Measurements from ENCODE around the gene POLD4.

POLD4 gene

DNA sequence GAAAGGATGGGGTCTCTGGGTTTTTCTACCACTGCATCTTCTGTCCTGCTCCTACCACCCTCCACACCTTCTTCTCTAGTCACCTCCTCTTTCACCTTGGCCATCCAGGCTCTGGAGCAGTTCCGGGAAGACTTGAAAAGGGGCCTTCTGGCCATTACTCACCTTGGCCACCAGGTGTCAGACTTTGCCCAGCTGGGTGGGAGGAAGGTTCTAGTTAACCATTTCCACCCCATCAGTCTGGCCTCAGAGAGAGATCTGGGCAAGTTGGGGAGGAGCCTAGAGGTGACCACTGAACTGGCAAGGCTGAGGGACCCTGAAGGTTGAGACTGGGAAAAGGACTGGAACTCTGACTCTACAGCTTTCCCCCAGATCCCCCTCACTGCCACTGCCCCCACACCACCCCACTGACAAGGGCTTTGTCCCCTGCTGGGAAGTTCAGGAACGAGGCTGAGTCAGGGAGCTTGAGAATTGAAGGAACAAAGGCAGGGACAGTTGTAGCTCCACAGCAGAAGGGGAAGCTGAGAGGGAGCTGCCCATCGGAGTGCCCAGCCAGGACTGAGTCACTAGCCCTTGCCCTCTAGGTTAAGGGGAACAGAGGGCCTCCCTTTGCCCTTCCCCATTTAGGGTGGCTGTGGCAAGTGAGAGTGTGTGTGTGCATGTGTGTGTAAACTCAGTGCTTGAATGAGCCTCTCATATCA lies 3.7 kb upstream of the POLD4 start:
- H3K4me1 Mint-ChIP-seq (ENCODE audit: low read depth) = peaks cover 77% of the 10 kb centered on the region
- peak overlapping the region; percentile 99 for H3K27ac Mint-ChIP-seq
- no peaks in the 10 kb centered on the region for H3K9me3 Mint-ChIP-seq
- no peaks in the 10 kb centered on the region for H3K27me3 Mint-ChIP-seq
- intact Hi-C loops (cut with micrococcal nuclease) = loop anchor here (1.0 to 10.0 kb wide), 3 partner anchors 16 to 228 kb away; partner anchors contain the start of genes CLCF1 and GSTP1
- peaks cover 11% of the 10 kb centered on the region for H3K36me3 Mint-ChIP-seq (ENCODE audit: low read depth)
- peak overlapping the region; percentile 19 for H3K4me3 Mint-ChIP-seq

DNA sequence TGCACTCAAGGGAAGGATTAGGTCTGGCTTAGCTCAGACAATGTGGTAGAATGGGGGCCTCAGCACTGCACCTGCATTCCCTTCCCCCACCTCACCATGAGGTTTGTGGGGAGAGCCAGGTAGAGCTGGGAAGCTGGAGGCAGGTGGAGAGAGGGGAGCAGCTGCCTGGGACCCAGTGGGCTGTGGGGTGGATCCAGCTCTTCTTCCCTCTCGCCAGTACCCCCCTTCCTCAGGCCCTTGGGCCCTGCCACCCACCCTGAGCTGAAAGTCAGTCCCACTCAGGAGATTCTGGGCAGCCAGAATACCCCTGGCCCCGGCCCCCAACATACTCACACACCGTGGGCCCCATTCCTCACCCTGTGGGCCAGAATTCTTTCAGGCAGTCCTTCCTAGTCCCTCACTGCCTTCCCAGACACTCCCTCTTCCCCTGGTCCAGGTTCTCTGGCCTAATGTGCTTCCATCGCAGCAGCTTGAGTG lies 3.1 kb upstream of the POLD4 start:
- peak overlapping the region; percentile 99 for H3K27ac Mint-ChIP-seq
- intact Hi-C loops (cut with micrococcal nuclease) = loop anchor here (10.0 kb wide), 1 partner anchor 228 kb away; the partner anchor contains the start of gene GSTP1
- H3K36me3 Mint-ChIP-seq (ENCODE audit: low read depth) = peaks cover 15% of the 10 kb centered on the region
- H3K27me3 Mint-ChIP-seq = no peaks in the 10 kb centered on the region
- H3K4me1 Mint-ChIP-seq (ENCODE audit: low read depth) = peaks cover 75% of the 10 kb centered on the region
- peak overlapping the region; percentile 19 for H3K4me3 Mint-ChIP-seq
- no peaks in the 10 kb centered on the region for H3K9me3 Mint-ChIP-seq

DNA sequence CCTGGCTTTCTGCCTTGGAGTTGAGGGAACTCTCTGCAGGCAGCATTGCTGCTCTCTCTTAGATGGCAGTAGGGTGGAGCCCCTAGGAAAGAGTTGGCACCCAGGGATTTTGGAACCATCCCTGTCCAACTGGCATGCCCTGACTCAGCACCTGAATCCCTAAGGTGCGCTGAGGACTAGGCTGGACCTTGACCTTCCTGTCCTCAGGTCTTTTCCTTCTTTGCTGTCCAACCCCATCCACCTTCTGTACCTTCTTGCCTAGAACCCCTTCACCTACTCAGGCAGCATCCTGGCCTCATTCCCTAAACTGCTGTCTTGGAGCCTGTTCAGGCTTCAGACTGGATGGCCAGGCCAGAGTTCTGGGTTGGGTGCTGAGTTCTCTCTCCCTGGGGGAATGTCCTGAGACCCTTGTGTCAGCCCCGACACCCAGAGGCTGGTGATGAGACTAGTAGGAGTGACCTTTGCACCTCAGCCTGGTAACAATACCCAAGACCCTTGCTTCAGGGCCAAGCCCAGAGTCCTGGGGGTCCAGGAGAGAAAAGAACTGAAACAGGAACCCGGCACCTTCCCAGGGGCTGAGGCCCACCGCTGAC lies 2.5 kb upstream of the POLD4 start:
- H3K4me3 Mint-ChIP-seq = no peak overlapping the region
- intact Hi-C loops (cut with micrococcal nuclease) = loop anchor here (10.0 kb wide), 1 partner anchor 229 kb away; the partner anchor contains the start of gene GSTP1
- peak overlapping the region; percentile 99 for H3K27ac Mint-ChIP-seq
- H3K27me3 Mint-ChIP-seq = no peaks in the 10 kb centered on the region
- H3K4me1 Mint-ChIP-seq (ENCODE audit: low read depth) = peaks cover 74% of the 10 kb centered on the region
- no peaks in the 10 kb centered on the region for H3K9me3 Mint-ChIP-seq
- peaks cover 20% of the 10 kb centered on the region for H3K36me3 Mint-ChIP-seq (ENCODE audit: low read depth)

DNA sequence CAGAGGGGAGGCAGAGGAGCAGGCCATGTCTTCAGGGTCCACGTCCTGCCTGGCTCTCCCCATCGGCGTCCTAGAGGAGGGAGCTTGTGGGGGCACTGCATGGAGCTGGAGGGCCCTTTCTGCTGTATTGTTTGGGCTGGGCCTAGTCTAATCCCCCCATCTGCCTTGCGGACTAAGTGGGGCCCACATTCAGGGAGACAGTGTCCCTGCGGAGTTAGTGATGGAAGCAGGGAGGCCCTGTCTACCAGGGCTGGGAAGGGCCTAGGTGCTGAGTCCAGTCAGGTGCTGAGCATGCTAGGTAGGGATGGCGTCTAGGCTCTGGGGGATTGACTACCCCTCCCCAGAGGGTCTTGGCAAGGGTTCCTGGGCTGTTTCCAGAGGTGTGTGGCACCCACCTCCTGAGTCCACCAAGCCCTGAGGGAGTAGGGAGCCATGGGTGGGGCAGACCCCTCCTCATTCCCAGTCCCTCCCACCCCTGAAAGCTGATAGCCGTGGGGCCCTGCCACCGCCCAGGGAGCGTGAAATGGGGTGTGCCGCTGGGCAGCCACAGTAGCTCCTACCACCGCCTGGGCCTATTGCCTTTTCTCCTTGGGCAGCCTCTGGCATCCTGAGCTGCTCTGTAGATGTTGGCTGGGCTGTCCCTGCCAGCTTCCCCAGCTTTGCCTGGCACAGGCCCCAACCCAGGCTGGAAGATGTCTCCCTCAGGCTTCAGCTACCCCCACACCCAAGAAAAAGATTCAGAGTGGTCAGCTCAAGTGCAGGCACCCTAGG lies 1.9 kb upstream of the POLD4 start:
- no peak overlapping the region for H3K4me3 Mint-ChIP-seq
- H3K36me3 Mint-ChIP-seq (ENCODE audit: low read depth) = peaks cover 22% of the 10 kb centered on the region
- peaks cover 74% of the 10 kb centered on the region for H3K4me1 Mint-ChIP-seq (ENCODE audit: low read depth)
- peak overlapping the region; percentile 99 for H3K27ac Mint-ChIP-seq
- H3K9me3 Mint-ChIP-seq = no peaks in the 10 kb centered on the region
- intact Hi-C loops (cut with micrococcal nuclease) = loop anchor here (10.0 kb wide), 1 partner anchor 230 kb away; the partner anchor contains the start of gene GSTP1
- no peaks in the 10 kb centered on the region for H3K27me3 Mint-ChIP-seq

DNA sequence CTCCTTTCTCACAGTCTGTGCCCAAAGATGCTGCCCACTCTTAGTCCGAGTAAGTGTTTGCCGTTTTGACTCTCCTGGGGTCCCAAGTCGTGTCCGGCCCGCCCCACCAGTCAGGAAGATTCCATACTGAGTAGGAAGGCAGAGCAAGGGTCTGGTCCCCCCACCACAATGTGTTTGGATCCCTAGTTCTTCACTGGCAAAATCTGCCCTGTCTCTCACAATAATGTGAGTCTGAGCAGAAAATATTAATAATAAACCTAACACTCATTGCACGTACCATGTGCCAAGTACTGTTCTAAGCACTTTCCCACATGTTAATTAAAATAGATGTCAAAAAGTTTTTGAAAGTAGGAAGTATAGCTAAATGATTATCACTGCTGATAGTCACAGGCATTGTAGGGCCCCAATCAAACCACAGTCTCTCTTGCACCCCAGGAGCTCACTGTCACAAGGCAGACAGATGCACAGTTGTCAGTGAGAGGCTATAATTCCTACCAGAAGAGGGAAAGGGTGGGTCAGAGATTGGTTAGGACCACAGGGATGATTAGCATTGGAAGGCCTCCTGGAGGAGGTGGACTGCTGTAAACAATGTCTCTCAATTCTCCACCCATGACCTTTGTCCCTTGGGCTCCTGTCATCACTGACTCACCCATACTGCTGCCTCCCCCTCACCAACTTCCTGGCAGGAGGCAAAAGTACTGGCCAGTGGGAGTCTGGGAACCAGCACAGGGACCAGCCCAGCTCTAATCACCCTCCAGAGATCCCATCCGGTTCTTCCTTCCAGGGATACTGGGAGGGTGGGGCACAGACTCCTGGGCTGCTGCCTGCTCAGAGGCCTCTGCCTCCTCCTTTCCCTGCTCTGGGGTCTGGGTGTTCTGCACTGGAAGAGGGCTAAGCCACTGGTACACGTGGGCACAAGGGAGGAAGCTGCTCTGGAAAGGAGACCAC lies 1.0 kb upstream of the POLD4 start:
- intact Hi-C loops (cut with micrococcal nuclease) = loop anchor here (10.0 kb wide), 1 partner anchor 230 kb away; the partner anchor contains the start of gene GSTP1
- H3K27me3 Mint-ChIP-seq = no peaks in the 10 kb centered on the region
- peaks cover 77% of the 10 kb centered on the region for H3K4me1 Mint-ChIP-seq (ENCODE audit: low read depth)
- H3K36me3 Mint-ChIP-seq (ENCODE audit: low read depth) = peaks cover 22% of the 10 kb centered on the region
- peak overlapping the region; percentile 99 for H3K27ac Mint-ChIP-seq
- no peaks in the 10 kb centered on the region for H3K9me3 Mint-ChIP-seq
- peak overlapping the region; percentile 97 for H3K4me3 Mint-ChIP-seq

DNA sequence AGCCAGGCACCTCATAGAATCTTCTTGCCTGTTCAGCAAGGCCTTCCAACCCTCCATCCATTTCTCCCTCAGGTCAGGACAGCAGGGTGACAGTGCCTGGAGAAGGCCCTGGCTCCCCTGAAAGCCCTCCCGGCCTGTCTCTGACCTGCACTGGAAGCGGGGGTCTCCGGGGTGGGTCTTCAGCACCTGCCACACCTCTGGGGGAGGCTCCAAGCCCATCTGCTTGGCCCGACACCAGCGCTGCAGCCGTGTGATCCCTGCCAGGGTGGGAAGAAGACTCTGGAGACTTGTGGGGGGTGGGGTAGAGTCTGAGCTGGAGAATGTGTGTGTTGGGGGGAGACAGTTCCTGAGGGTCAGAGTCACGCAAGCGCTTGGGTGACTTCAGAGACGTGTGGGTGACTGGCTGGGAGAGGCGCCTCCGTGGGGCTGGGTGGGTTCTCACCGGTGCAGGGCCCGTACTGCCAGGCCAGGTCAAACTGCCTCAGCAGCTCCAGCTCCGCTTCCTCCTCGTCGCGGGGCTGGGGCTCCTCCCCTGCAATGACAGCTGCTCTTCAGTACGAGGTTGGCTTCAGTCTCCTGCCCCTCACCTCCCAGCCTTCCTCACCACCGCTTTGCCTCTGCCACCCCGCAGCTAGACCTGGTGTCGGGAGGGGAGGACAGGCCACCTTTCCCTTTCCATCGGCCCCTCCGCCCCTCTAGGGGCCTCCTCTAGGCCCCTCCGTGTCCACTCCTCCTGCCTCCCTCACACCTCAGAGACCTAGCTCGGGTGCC lies 615 bp downstream of the POLD4 start:
- Mint-ChIP-seq H3K27me3 (no peaks in the 10 kb centered on the region), H3K9me3 (no peaks in the 10 kb centered on the region), H3K36me3 (ENCODE audit: low read depth) (peaks cover 22% of the 10 kb centered on the region), H3K4me1 (ENCODE audit: low read depth) (peaks cover 69% of the 10 kb centered on the region), H3K4me3 (peak overlapping the region; percentile 97), H3K27ac (peak overlapping the region; percentile 99)
- intact Hi-C loops (cut with micrococcal nuclease) = loop anchor here (2.0 to 10.0 kb wide), 2 partner anchors 156 to 232 kb away; partner anchors contain the start of genes CDK2AP2 and GSTP1

DNA sequence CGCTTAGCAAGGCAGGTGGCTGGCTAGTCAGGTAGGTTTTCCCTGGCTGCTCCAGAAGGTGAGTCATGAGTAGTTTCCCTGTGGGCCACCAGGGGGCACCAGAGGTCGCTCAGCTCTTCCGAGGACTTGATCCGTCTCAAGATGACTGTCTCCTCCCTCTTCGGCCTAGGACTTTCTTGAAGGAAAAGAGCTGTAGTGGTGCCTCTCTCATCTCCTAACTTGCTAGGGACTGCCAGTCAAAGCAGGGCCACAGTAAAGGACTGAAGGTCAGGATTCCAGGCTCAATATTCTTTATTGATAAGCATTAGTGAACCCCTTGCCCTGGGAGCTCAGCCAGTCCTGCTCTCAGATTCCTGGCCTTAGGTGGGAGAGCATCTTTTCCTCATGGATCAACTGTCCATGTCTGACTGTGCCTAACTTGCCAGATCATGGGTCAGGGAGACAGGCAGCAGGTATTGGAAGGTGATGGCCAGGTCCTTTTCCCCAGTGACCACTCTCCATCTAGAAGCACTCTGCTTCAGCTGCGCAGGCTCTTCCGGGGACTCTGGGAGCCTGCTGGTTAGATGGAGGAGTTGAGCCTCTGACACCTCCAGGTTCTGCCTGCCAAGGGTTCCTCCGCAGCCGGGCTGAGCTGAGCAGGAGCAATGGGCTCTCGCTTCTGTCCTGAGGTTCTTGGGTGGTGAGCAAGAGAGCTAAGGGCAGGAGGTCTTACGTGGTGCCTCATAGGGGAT lies 1.9 kb downstream of the POLD4 start:
- Mint-ChIP-seq H3K4me3 (peak overlapping the region; percentile 30), H3K27ac (peak overlapping the region; percentile 99), H3K27me3 (no peaks in the 10 kb centered on the region), H3K36me3 (ENCODE audit: low read depth) (peaks cover 22% of the 10 kb centered on the region), H3K9me3 (no peaks in the 10 kb centered on the region), H3K4me1 (ENCODE audit: low read depth) (peaks cover 60% of the 10 kb centered on the region)
- intact Hi-C loops (cut with micrococcal nuclease) = loop anchor here (1.0 to 10.0 kb wide), 3 partner anchors 31 to 233 kb away; partner anchors contain the start of genes CDK2AP2 and GSTP1

DNA sequence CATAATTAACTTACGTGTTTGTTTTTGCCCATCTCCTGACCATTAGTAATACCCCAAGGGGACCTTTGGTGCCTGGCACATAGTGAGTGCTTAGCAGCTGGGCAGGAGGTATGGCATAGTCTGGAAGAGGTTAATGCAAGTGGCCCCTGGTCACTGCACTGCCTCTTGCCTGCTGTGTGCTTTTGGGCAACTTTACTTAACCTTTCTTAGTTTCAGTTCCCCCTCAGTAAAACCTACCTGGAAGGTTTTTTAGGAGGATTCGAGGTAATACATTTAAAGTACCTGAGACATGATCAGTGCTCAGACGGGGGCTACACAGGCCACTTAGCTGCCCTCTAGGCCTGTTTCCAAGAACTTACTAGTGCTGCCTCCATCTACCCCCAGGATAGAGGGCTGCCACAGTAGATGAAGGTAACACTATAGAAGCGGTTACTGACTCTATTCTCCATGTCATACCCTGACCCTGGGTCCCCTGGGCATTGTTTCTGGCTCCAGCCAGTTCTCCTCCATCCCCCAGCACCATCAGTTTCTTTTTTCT lies 3.3 kb downstream of the POLD4 start:
- Mint-ChIP-seq H3K4me1 (ENCODE audit: low read depth) (peaks cover 53% of the 10 kb centered on the region), H3K4me3 (no peak overlapping the region), H3K27ac (peak overlapping the region; percentile 1), H3K36me3 (ENCODE audit: low read depth) (peaks cover 22% of the 10 kb centered on the region), H3K27me3 (no peaks in the 10 kb centered on the region), H3K9me3 (no peaks in the 10 kb centered on the region)
- intact Hi-C loops (cut with micrococcal nuclease) = loop anchor here (10.0 kb wide), 1 partner anchor 235 kb away; the partner anchor contains the start of gene GSTP1

DNA sequence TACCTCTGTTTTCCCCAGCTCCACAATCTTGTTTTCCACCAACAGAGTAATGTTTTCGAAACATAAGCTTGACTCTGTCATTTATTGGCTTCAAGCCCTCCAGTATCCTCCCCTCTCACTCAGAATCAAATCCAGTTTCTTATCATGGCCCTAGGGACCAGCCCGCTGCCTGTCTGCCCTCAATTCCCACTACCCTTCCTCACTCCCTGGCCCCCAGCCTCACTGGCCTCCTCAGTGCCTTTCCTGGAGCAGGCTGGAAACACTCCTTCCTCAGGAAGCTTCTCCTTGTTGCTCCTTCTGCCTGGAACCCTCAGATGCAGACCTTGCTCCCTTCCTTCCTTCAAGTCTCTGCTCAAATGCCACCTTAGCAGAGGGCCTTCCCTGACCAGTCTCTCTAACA lies 3.9 kb downstream of the POLD4 start:
- H3K27ac Mint-ChIP-seq = peak overlapping the region; percentile 1
- peaks cover 22% of the 10 kb centered on the region for H3K36me3 Mint-ChIP-seq (ENCODE audit: low read depth)
- H3K27me3 Mint-ChIP-seq = no peaks in the 10 kb centered on the region
- H3K4me3 Mint-ChIP-seq = no peak overlapping the region
- no peaks in the 10 kb centered on the region for H3K9me3 Mint-ChIP-seq
- intact Hi-C loops (cut with micrococcal nuclease) = no loop called here
- peaks cover 51% of the 10 kb centered on the region for H3K4me1 Mint-ChIP-seq (ENCODE audit: low read depth)

DNA sequence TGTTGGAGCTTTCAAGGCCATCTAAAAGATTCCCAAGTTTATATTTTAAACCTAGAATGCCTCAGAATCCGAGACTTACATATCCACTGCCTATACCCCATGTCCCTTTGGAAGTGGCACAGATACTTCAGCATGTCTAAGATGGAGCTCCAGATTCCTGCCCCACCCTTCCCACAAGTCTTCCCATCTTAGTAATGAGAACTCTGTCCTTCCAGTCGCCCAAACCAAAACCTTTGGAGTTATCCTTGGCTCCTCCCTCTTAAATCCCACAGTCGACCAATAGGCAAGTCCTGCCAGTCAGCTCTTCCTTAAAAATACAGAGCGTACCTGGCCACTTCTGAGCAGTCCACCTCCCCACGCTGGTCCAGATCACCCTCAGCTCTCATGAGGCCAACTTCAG lies 4.3 kb downstream of the POLD4 start:
- peaks cover 51% of the 10 kb centered on the region for H3K4me1 Mint-ChIP-seq (ENCODE audit: low read depth)
- peaks cover 22% of the 10 kb centered on the region for H3K36me3 Mint-ChIP-seq (ENCODE audit: low read depth)
- no peak overlapping the region for H3K4me3 Mint-ChIP-seq
- peak overlapping the region; percentile 1 for H3K27ac Mint-ChIP-seq
- intact Hi-C loops (cut with micrococcal nuclease) = no loop called here
- no peaks in the 10 kb centered on the region for H3K27me3 Mint-ChIP-seq
- H3K9me3 Mint-ChIP-seq = no peaks in the 10 kb centered on the region

DNA sequence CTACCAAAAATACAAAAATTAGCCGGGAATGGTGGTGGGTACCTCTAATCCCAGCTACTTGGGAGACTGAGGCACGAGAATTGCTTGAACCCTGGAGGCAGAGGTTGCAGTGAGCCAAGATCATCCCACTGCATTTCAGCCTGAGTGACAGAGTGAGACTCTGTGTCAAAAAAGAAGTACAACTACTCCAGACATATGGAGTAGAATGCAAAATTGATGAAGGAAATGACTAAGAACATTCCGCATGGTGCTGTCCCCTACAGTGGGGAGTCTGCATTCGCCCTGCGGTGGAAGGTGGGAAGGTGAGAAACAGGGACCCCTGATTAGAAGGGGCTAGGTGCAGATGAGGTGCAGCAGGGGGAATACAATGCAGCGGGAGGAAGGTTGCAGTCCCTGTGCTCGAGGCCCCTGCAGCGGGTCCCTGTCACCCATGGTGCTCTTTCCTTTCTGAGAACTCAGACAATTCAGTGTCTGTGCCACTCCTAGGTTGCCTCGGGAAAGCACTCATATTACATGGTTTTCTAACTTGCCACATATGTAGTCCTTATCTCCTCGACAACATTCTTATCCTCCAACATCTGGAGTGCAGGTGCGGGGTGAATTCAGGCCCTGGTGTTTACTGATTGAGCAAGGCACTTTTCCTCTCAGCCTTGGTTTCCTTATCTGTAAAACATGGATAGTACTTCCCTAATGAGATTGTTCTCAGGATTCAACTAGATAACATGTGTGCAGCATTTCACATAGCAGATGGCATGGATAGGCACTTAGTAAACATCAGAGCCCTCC lies 5.2 kb downstream of the POLD4 start:
- H3K36me3 Mint-ChIP-seq (ENCODE audit: low read depth) = peaks cover 19% of the 10 kb centered on the region
- no peaks in the 10 kb centered on the region for H3K9me3 Mint-ChIP-seq
- H3K27me3 Mint-ChIP-seq = no peaks in the 10 kb centered on the region
- H3K4me3 Mint-ChIP-seq = no peak overlapping the region
- H3K27ac Mint-ChIP-seq = no peak overlapping the region
- H3K4me1 Mint-ChIP-seq (ENCODE audit: low read depth) = peaks cover 45% of the 10 kb centered on the region
- intact Hi-C loops (cut with micrococcal nuclease) = no loop called here

Data from dendritic cell treated with granulocyte-macrophage colony-stimulating factor and Interleukin-4, amounts not matched to agents 40 ng/mL and 50 ng/mL, for 4 days (primary cell).